Measurements from ENCODE around the gene UAP1L1.
"Not testable (repeated sequence)": the region's sequence is repeated elsewhere in the genome, so short reads cannot be mapped to it uniquely, and the experiment has no call there.

UAP1L1 gene

GRCh38 chr9:137057545-137057944 is 19.8 kb upstream of the UAP1L1 start:
- DNase-seq = no peak

- no peak for DNase-seq
Observed at GRCh38 chr9:137058521-137059234, 18.6 kb upstream of the UAP1L1 start.

DNA sequence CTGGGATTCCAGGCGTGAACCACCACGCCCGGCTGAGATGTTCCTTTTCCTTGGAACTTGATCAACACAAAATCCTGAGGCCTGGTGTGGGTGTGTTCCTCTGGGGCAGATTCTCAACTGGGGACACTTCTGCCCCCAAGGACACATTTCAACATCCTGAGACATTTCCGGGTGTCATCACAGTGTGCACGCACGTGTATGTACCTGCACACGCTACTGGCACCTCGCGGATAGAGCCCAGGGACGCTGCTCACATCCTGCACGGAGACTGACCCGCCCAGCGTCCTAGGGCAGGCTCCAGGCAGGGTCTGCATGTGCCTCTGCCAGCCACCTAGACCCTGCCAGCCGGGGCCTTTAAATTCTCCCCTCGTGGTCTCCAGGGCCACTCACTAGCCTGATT is 14.9 kb upstream of the UAP1L1 start:
- no peak for DNase-seq

DNA sequence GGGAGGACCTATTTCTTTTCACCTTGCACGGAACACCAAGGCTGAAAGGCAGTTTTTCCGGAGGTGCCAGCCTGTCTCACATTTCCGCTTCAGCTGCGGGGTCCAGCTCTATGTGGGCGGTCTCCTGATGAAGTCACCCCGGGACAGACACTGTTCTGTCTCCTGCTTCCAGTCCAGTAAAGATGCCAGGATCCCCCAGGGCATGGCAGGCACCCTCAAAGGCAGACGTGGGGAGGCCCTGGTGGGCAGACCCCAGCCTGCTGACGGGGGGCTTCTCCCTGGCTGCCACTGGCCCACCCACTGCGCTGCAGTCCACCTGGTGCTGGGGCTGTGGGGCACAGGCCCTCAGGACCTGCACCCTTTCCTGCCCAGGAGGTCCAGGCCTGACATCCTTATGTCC is 14.5 kb upstream of the UAP1L1 start:
- not testable (repeated sequence) for DNase-seq

DNA sequence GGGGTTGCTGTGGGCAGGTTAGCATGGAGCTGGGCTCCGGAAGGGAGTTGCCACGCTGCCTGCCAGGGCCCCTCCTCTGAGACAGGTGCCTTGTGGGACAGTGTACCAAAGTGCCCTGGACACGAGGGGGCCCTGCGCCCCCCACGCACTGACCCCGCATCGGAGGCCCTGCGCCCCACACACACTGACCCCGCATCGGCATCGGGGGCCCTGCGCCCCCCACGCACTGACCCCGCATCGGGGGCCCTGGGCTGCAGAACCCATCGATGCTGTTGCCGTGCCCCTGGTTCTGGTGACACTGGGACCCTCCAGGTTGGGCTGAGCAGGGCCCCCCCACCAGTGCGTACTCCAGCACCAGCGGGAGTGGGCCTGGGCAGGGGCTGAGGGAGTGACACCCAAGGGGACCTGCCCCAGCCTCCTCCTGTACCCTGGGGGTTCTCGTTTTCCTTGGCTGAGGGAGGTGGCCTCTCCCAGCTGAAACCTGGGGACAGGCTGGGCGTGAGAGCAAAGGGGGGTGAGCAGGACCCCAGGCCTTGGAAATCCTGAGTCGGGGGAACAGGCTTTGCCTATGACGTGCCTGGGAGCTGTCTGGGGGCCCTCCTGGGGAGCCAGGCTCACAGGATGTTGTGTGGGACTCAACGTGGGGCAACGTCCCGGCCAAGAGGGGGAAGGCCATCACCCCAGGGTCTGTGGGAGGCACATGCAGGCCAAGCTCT is 13.8 kb upstream of the UAP1L1 start:
- DNase-seq = no peak

GRCh38 chr9:137064027-137064879 is 13.1 kb upstream of the UAP1L1 start:
- peak; percentile 16 to 32 for DNase-seq

DNA sequence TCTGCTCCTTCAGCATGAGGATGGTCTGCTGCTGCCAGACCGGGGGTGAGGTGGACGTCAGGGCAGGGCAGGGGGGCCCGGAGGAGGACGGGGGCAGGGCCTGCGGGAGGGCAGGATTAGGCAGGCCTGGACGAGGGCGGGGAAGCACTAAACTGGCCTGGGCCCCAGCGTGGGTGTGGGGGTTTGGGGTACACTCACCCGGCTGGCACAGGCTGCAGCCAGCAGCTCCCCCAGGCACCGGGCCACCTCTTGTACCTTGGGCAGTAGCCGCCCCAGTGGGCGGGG is 12.5 kb upstream of the UAP1L1 start:
- no peak for DNase-seq

- no peak for DNase-seq
Observed at GRCh38 chr9:137065336-137065967, 11.9 kb upstream of the UAP1L1 start.

- DNase-seq = no peak
Observed at GRCh38 chr9:137066096-137066861, 11.0 kb upstream of the UAP1L1 start.

- peak; percentile 66 to 69 for DNase-seq
Observed at GRCh38 chr9:137067860-137068538, 9.3 kb upstream of the UAP1L1 start.

- DNase-seq = no peak
Observed at GRCh38 chr9:137068539-137069507, 8.5 kb upstream of the UAP1L1 start.

GRCh38 chr9:137069508-137070091 is 7.7 kb upstream of the UAP1L1 start:
- DNase-seq = no peak

GRCh38 chr9:137070201-137070905 is 7.0 kb upstream of the UAP1L1 start, which contains the start of gene SAPCD2:
TSS of gene SAPCD2 (minus strand) at chr9:137070557. CDS start at chr9:137070460, 97 bp downstream.
- DNase-seq = peak; percentile 69 to 90

DNA sequence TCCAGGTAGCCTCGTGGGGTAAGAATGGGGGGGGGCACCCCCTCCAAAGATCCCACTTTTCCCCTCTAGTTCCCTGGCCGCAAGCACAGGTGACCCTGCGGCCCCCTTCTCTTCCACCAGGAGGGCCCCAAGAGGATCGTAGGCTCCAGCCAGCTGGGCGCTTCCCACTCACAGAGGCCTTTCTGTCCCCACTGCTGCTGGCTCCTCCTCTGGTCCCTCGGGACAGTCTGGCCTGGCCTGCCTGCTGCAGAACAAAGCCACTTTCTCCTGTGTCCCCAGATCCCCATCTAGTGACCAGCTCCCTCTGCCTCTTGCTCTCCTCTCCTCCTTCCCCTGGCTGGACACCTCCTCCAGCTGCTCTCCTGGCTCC is 6.4 kb upstream of the UAP1L1 start:
- DNase-seq = no peak

DNA sequence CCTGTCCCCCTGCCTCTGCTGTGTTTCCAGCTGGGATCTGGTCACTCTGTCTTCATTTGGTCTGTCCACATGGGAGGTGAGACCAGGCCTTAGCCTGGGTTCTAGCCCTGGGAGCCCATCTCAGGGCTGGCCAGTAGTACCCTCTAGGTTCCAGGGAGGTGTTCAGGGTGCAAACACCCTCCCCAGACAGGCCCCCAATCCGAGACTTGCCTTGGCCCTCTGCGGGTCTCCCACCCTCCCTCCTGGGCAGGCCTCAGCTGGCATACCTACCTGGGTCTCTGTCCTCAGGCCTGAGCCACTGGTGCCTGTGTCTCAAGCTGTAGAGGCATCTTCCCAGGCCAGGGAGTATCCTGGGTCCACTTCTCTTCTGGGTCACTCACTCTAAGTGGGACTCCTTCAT is 6.0 kb upstream of the UAP1L1 start:
- no peak for DNase-seq

DNA sequence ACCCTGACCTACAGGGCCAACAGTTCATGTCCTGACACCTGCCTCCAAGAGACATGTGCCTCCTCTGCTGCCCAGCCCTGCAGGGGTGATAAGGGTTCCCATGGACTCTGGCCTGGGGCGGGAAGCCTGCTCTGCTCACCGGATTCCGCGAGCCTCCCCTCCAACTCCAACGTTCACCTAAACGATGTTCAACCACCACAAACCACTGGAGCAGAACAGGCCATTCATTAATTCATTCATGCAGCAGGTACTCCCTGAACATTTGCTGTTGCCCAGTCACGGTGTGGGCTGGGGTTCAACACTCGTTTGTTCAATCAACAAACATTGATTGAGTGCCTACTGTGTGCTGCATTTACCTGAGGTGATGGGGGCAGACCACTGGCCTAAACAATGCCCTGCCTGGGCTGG is 3.3 kb upstream of the UAP1L1 start:
- no peak for DNase-seq

GRCh38 chr9:137074657-137075274 is 2.6 kb upstream of the UAP1L1 start:
- DNase-seq = no peak

DNA sequence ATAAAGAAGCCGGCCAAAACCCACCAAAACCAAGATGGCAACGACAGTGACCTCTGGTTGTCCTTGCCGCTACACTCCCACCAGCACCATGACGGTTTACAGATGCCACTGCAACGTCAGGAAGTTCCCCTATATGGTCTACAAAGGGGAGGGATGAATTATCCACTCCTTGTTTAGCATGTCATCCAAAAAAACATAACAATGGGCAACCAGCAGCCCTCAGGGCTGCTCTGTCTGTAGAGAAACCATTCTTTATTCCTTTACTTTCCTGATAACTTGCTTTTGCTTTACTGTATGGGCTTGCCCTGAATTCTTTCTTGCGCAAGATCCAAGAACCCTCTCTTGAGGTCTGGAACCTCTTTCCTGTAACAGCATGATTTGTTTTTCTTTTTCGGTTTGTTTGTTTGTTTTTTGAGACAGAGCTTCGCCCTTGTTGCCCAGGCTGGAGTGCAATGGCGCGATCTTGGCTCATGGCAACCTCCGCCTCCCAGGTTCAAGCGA is 2.0 kb upstream of the UAP1L1 start:
- no peak for DNase-seq

DNA sequence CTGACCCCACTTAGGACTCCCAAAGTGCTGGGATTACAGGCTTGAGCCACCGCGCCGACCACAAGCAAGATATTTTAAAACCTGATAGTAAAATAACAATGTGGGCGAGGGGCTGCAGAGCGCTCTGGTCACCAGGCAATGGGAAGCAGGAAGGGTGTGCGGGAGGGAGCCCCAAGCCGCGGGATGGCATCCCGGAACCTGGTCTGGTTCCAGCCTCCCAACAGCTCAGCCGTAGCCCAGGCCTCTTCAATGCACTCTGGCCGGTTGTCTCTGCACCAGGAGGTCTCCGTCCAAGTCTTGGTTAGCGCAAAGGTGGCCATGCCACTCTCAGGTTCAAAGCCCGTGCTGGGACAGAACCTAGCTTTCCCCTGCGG is 694 bp upstream of the UAP1L1 start:
- DNase-seq = no peak
